ENCODE results near the gene COBL. TPM values are rescaled to one million over a fixed set of nuclear protein-coding genes. Genes with fewer than 3 reads are reported as not detected.

COBL gene
- total RNA-seq, 3 donors from 2014 or later (not counting 1 experiment from before 2014, with no cell fraction given): not detected

GRCh38 chr7:51290702-51291540 lies 25.7 kb downstream of the COBL start:
- intact Hi-C loops (cut with micrococcal nuclease): no loop called here
- TF ChIP-seq CTCF (IDR thresholded peaks at IDR 0.05): no peak
- Mint-ChIP-seq H3K27ac (no peak overlapping the region), H3K4me3 (no peak overlapping the region), H3K27me3 (ENCODE audit: low read depth in 2 of 2) (peaks cover 7 to 11% of the 10 kb centered on the region in 2 donors), H3K4me1 (no peaks in the 10 kb centered on the region), H3K9me3 (no peaks in the 10 kb centered on the region), H3K36me3 (no peaks in the 10 kb centered on the region)
- no peaks in the 10 kb centered on the region for H3K27me3 ChIP-seq (ENCODE audit: control insufficient read depth, insufficient read depth, low read length)
- no peaks in the 10 kb centered on the region for H3K36me3 ChIP-seq (ENCODE audit: control insufficient read depth, insufficient read depth, low read length)
- no peaks in the 10 kb centered on the region for H3K9me3 ChIP-seq (ENCODE audit: control insufficient read depth, insufficient read depth, low read length)
- H3K27ac ChIP-seq (ENCODE audit: low read length): no peak overlapping the region
- WGBS (ENCODE audit: insufficient coverage): 89% methylated on average over 10 of the region's 10 CpGs
- DNase-seq: no peak
- no peak for ATAC-seq
- H3K4me3 ChIP-seq (ENCODE audit: low read length): no peak overlapping the region
- no peaks in the 10 kb centered on the region for H3K4me1 ChIP-seq (ENCODE audit: control insufficient read depth, insufficient read depth, low read length)

DNA sequence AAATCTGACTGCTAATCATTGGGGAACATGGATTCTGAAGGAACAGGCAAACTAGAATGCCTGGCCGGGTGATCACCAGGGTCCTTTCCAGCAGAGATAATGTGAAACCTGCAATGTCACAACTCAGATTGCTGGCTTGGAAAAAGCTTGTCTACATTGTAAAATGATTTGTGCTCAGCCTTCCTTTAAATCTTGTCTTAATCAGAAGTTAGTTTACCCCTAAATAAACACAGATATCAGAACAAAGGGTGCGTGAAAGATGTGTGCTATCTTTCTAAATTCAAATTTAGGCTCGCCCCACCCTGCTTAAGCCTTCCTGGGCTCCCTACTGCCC lies 26.3 kb downstream of the COBL start:
- intact Hi-C loops (cut with micrococcal nuclease): no loop called here
- no peak overlapping the region for H3K4me3 Mint-ChIP-seq
- 76% methylated on average over 3 of the region's 3 CpGs for WGBS (ENCODE audit: insufficient coverage)
- H3K4me1 ChIP-seq (ENCODE audit: control insufficient read depth, insufficient read depth, low read length): no peaks in the 10 kb centered on the region
- H3K9me3 ChIP-seq (ENCODE audit: control insufficient read depth, insufficient read depth, low read length): no peaks in the 10 kb centered on the region
- H3K27ac ChIP-seq (ENCODE audit: low read length): no peak overlapping the region
- H3K4me3 ChIP-seq (ENCODE audit: low read length): no peak overlapping the region
- no peaks in the 10 kb centered on the region for H3K36me3 ChIP-seq (ENCODE audit: control insufficient read depth, insufficient read depth, low read length)
- no peak overlapping the region for H3K27ac Mint-ChIP-seq
- no peaks in the 10 kb centered on the region for H3K36me3 Mint-ChIP-seq
- no peak for TF ChIP-seq CTCF (IDR thresholded peaks at IDR 0.05)
- no peak for ATAC-seq
- DNase-seq: no peak
- no peaks in the 10 kb centered on the region for H3K9me3 Mint-ChIP-seq
- H3K27me3 ChIP-seq (ENCODE audit: control insufficient read depth, insufficient read depth, low read length): no peaks in the 10 kb centered on the region
- no peaks in the 10 kb centered on the region for H3K4me1 Mint-ChIP-seq
- H3K27me3 Mint-ChIP-seq (ENCODE audit: low read depth in 2 of 2): peaks cover 7 to 11% of the 10 kb centered on the region in 2 donors

GRCh38 chr7:51289623-51290303 lies 26.8 kb downstream of the COBL start:
- DNase-seq (no peak), ATAC-seq (no peak)
- Mint-ChIP-seq H3K9me3 (no peaks in the 10 kb centered on the region), H3K4me3 (no peak overlapping the region), H3K36me3 (no peaks in the 10 kb centered on the region), H3K27ac (no peak overlapping the region), H3K4me1 (no peaks in the 10 kb centered on the region), H3K27me3 (ENCODE audit: low read depth in 2 of 2) (peaks cover 7 to 11% of the 10 kb centered on the region in 2 donors)
- TF ChIP-seq CTCF (IDR thresholded peaks at IDR 0.05): no peak
- Histone ChIP-seq H3K9me3 (ENCODE audit: control insufficient read depth, insufficient read depth, low read length) (no peaks in the 10 kb centered on the region), H3K27ac (ENCODE audit: low read length) (no peak overlapping the region), H3K4me3 (ENCODE audit: low read length) (no peak overlapping the region), H3K36me3 (ENCODE audit: control insufficient read depth, insufficient read depth, low read length) (no peaks in the 10 kb centered on the region), H3K4me1 (ENCODE audit: control insufficient read depth, insufficient read depth, low read length) (no peaks in the 10 kb centered on the region), H3K27me3 (ENCODE audit: control insufficient read depth, insufficient read depth, low read length) (no peaks in the 10 kb centered on the region)
- WGBS (ENCODE audit: insufficient coverage): 68% methylated on average over 4 of the region's 4 CpGs
- intact Hi-C loops (cut with micrococcal nuclease): no loop called here

All from natural killer cell (primary cell).